Prostate gland (tissue), 2 donors: ENCODE measurements around the gene MSANTD2.

Source experiments
- CTCF ChIP-seq, 4 experiments: fragments of 200-600 bp in 2 of 4; fragments of 450-650 bp in 2 of 4; sonication (generic) in 2 of 4; IDR thresholded peaks; 1 replicate in 3 of 4; 2 replicates in 1 of 4; pipeline ENCODE4 v1.5.1; 2016 to 2019; ENCODE audit warnings: antibody characterized with exemption in 4 of 4, mild to moderate bottlenecking in 2 of 4, moderate library complexity in 2 of 4
- POLR2A ChIP-seq: fragments of 450-650 bp; IDR thresholded peaks from one replicate; pipeline ENCODE4 v1.6.1; 2016; ENCODE audit warnings: antibody characterized with exemption, mild to moderate bottlenecking

- TF ChIP-seq POLR2A (no peak), CTCF (IDR thresholded peaks at IDR 0.05) (peak in 2 of 4 experiments; percentile 37 to 43)
Observed at GRCh38 chr11:124745835-124746620, 54.2 kb downstream of the MSANTD2 start.
